ENCODE data around the gene ACOT8.

ACOT8 gene

GRCh38 chr20:45897692-45898091 is 40.5 kb upstream of the ACOT8 start:
- TF ChIP-seq, protein P1, sequence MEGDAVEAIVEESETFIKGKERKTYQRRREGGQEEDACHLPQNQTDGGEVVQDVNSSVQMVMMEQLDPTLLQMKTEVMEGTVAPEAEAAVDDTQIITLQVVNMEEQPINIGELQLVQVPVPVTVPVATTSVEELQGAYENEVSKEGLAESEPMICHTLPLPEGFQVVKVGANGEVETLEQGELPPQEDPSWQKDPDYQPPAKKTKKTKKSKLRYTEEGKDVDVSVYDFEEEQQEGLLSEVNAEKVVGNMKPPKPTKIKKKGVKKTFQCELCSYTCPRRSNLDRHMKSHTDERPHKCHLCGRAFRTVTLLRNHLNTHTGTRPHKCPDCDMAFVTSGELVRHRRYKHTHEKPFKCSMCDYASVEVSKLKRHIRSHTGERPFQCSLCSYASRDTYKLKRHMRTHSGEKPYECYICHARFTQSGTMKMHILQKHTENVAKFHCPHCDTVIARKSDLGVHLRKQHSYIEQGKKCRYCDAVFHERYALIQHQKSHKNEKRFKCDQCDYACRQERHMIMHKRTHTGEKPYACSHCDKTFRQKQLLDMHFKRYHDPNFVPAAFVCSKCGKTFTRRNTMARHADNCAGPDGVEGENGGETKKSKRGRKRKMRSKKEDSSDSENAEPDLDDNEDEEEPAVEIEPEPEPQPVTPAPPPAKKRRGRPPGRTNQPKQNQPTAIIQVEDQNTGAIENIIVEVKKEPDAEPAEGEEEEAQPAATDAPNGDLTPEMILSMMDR (IDR thresholded peaks at IDR 0.05), result no peak
- no peak for TF ChIP-seq ZFX (IDR thresholded peaks at IDR 0.05; ENCODE audit: borderline replicate concordance)
- H3K27ac ChIP-seq, result no peak overlapping the region

- H3K27ac ChIP-seq, result no peak overlapping the region
- TF ChIP-seq, protein P1 (IDR thresholded peaks at IDR 0.05), result no peak
These were observed 40.1 kb upstream of the ACOT8 start for GRCh38 chr20:45897289-45897688.

DNA sequence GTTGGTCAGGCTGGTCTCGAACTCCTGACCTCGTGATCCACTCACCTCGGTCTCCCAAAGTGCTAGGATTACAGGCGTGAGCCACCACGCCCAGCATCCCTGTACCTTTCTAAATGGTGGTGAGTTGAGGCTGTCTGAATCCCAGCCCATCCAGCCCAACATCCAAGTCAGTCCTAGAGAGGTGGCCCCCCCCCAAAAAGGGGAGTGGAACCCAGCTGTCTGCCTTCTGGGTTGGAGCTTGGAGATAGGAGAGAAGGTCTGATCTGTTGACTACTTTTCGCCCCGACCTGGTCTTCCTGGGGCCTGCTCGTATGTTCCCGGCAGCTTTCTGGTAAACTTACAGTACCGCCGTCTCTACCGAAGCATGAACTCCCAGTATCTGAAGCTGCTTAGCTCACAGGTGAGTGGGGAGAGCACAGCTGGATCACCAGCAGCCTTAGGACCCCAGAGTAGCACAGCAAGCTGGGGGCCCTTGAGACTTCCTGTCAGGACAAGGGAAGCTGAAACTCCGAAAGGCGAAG is 39.5 kb upstream of the ACOT8 start:
- no peak overlapping the region for H3K27ac ChIP-seq
- TF ChIP-seq, protein P1 (IDR thresholded peaks at IDR 0.05), result no peak
- no peak for TF ChIP-seq ZFX (IDR thresholded peaks at IDR 0.05; ENCODE audit: borderline replicate concordance)

- TF ChIP-seq, protein P1 (IDR thresholded peaks at IDR 0.05), result no peak
- no peak for TF ChIP-seq ZFX (IDR thresholded peaks at IDR 0.05; ENCODE audit: borderline replicate concordance)
- H3K27ac ChIP-seq, result no peak overlapping the region
These were observed 37.6 kb upstream of the ACOT8 start for GRCh38 chr20:45894797-45895196.

- TF ChIP-seq, protein P1 (IDR thresholded peaks at IDR 0.05), result no peak
- H3K27ac ChIP-seq, result no peak overlapping the region
These were observed 36.6 kb upstream of the ACOT8 start for GRCh38 chr20:45893831-45894230.

GRCh38 chr20:45892828-45893500 is 35.8 kb upstream of the ACOT8 start:
- TF ChIP-seq, protein P1 (IDR thresholded peaks at IDR 0.05), result no peak
- TF ChIP-seq ZFX (IDR thresholded peaks at IDR 0.05; ENCODE audit: borderline replicate concordance), result no peak
- H3K27ac ChIP-seq, result no peak overlapping the region

GRCh38 chr20:45892049-45892825 is 35.0 kb upstream of the ACOT8 start:
- TF ChIP-seq, protein P1 (IDR thresholded peaks at IDR 0.05), result peak; percentile 13; the same call in 1 of the 2 replicates
- no peak for TF ChIP-seq ZFX (IDR thresholded peaks at IDR 0.05; ENCODE audit: borderline replicate concordance)

More at GRCh38 chr20:45892049-45892825, 35.0 kb upstream of the ACOT8 start:
- H3K27ac ChIP-seq, result no peak overlapping the region
